OCI-LY3 (cell line): ENCODE data around the gene TMEM176A.
A peak's percentile ranks its signal among the peaks of the same experiment; 100 is the strongest.

Source experiments
- H2AFZ ChIP-seq: fragments of 200-600, 300-600 bp; shearing (Covaris generic); 2 replicates; pipeline ENCODE4 v1.6.0; 2014; ENCODE audit warnings: antibody characterized with exemption, low read depth, low read length
- H3K27ac ChIP-seq: fragments of 200-600, 300-600 bp; sonication (generic); 2 replicates; pipeline ENCODE4 v1.5.1; 2014; ENCODE audit warnings: mild to moderate bottlenecking, low read length, moderate library complexity, mixed read lengths
- H3K27me3 ChIP-seq: fragments of 200-600, 300-600 bp; sonication (generic); 2 replicates; pipeline ENCODE4 v1.6.1; 2014; ENCODE audit warnings: low read depth, low read length, mixed read lengths
- H3K36me3 ChIP-seq: fragments of 200-600, 300-600 bp; sonication (generic); replicated peaks from 2 replicates; pipeline ENCODE3; 2014; ENCODE audit warnings: low read depth, low read length, mixed read lengths
- H3K4me1 ChIP-seq: fragments of 300-600, 200-600 bp; sonication (generic); 2 replicates; pipeline ENCODE4 v1.6.1; 2014; ENCODE audit warnings: low read length, mixed read lengths
- H3K4me2 ChIP-seq: fragments of 200-600, 300-600 bp; sonication (generic); 2 replicates; pipeline ENCODE4 v1.6.1; 2014; ENCODE audit warnings: low read length, mixed read lengths
- H3K4me3 ChIP-seq: fragments of 300-600, 200-600 bp; sonication (generic); 2 replicates; pipeline ENCODE4 v1.5.1; 2014; ENCODE audit warnings: antibody characterized with exemption, mild to moderate bottlenecking, low read length, moderate library complexity
- H3K79me2 ChIP-seq: fragments of 300-600, 200-600 bp; shearing (Covaris generic); 2 replicates; pipeline ENCODE4 v1.6.1; 2014; ENCODE audit warnings: mild to moderate bottlenecking, low read length, mixed read lengths
- H3K9ac ChIP-seq: fragments of 300-600, 200-600 bp; shearing (Covaris generic); 2 replicates; pipeline ENCODE4 v1.6.0; 2014; ENCODE audit warnings: mild to moderate bottlenecking, low read length, moderate library complexity
- H3K9me3 ChIP-seq: fragments of 200-600, 300-600 bp; shearing (Covaris generic); 2 replicates; pipeline ENCODE4 v1.6.1; 2014; ENCODE audit warnings: low read length, mixed read lengths; ENCODE audit not compliant: insufficient read depth
- H4K20me1 ChIP-seq: fragments of 200-600, 300-600 bp; sonication (generic); 2 replicates; pipeline ENCODE4 v1.6.1; 2016; ENCODE audit warnings: low read length, mixed read lengths; ENCODE audit not compliant: insufficient read depth
- CTCF ChIP-seq: fragments of 200-600, 300-600 bp; sonication (generic); IDR thresholded peaks from 2 replicates; pipeline ENCODE4 v1.5.1; 2014; ENCODE audit warnings: antibody characterized with exemption, low read length, low read depth
- EZH2phosphoT487 ChIP-seq: fragments of 200-600 bp; shearing (Covaris generic); IDR thresholded peaks from 2 replicates; pipeline ENCODE4 v1.6.1; 2018; ENCODE audit warnings: antibody characterized with exemption, mixed run types, low read depth

The TMEM176A gene

GRCh38 chr7:150814328-150815001 lies 13.9 kb downstream of the TMEM176A start:
- H3K4me1 ChIP-seq = peaks cover 24% of the 10 kb centered on the region
- no peaks in the 10 kb centered on the region for H4K20me1 ChIP-seq
- no peak overlapping the region for H3K4me2 ChIP-seq
- peaks cover 16% of the 10 kb centered on the region; the same call in 1 of the 2 replicates for H3K9me3 ChIP-seq
- no peaks in the 10 kb centered on the region for H3K27me3 ChIP-seq
- TF ChIP-seq CTCF (no peak), EZH2phosphoT487 (no peak)
- H3K79me2 ChIP-seq = no peaks in the 10 kb centered on the region
- H3K9ac ChIP-seq = no peak overlapping the region
- no peak overlapping the region for H2AFZ ChIP-seq
- H3K4me3 ChIP-seq = no peak overlapping the region
- H3K27ac ChIP-seq = no peak overlapping the region
- peaks cover 22% of the 10 kb centered on the region for H3K36me3 ChIP-seq

- TF ChIP-seq EZH2phosphoT487 = no peak
- TF ChIP-seq CTCF = no peak
- H3K27me3 ChIP-seq = no peaks in the 10 kb centered on the region
Measured at GRCh38 chr7:150818971-150819370, 18.4 kb downstream of the TMEM176A start.

GRCh38 chr7:150820148-150820547 lies 19.6 kb downstream of the TMEM176A start:
- Histone ChIP-seq H3K4me3 (peak overlapping the region; percentile 55), H3K27me3 (no peaks in the 10 kb centered on the region), H3K4me1 (peaks cover 62% of the 10 kb centered on the region), H2AFZ (no peak overlapping the region), H3K4me2 (peak overlapping the region; percentile 81), H3K9ac (peak overlapping the region; percentile 83), H3K36me3 (peaks cover 31% of the 10 kb centered on the region), H3K9me3 (peaks cover 24% of the 10 kb centered on the region; the same call in 1 of the 2 replicates), H4K20me1 (no peaks in the 10 kb centered on the region), H3K27ac (peak overlapping the region; percentile 99), H3K79me2 (no peaks in the 10 kb centered on the region)
- TF ChIP-seq EZH2phosphoT487 = no peak
- no peak for TF ChIP-seq CTCF

More at GRCh38 chr7:150818971-150819370, 18.4 kb downstream of the TMEM176A start:
- Histone ChIP-seq H3K79me2 (no peaks in the 10 kb centered on the region), H3K27ac (peak overlapping the region; percentile 99), H3K4me1 (peaks cover 62% of the 10 kb centered on the region), H2AFZ (no peak overlapping the region), H4K20me1 (no peaks in the 10 kb centered on the region), H3K9me3 (peaks cover 24% of the 10 kb centered on the region; the same call in 1 of the 2 replicates), H3K4me2 (peak overlapping the region; percentile 81), H3K4me3 (peak overlapping the region; percentile 55), H3K9ac (peak overlapping the region; percentile 83), H3K36me3 (peaks cover 31% of the 10 kb centered on the region)

- H3K9ac ChIP-seq = peak overlapping the region; percentile 83
- H3K4me3 ChIP-seq = peak overlapping the region; percentile 55
- no peak overlapping the region for H2AFZ ChIP-seq
- peaks cover 22% of the 10 kb centered on the region; the same call in 1 of the 2 replicates for H3K9me3 ChIP-seq
- no peaks in the 10 kb centered on the region for H3K79me2 ChIP-seq
- H3K27ac ChIP-seq = peak overlapping the region; percentile 99
- H3K36me3 ChIP-seq = peaks cover 30% of the 10 kb centered on the region
- no peaks in the 10 kb centered on the region for H3K27me3 ChIP-seq
- peaks cover 62% of the 10 kb centered on the region for H3K4me1 ChIP-seq
- H3K4me2 ChIP-seq = peak overlapping the region; percentile 81
- TF ChIP-seq CTCF (peak; percentile 38), EZH2phosphoT487 (no peak)
- H4K20me1 ChIP-seq = no peaks in the 10 kb centered on the region
Measured at GRCh38 chr7:150820578-150821198, 20.1 kb downstream of the TMEM176A start.
